AG08396 (cell line): ENCODE data around the gene FCHO2.

ENCODE experiments used
- DNase-seq: peaks from one replicate; pipeline ENCODE4 v3.0.0; 2012; ENCODE audit warnings: low spot score, mixed read lengths

The FCHO2 gene

GRCh38 chr5:73135429-73136054, 179.7 kb downstream of the FCHO2 start:
- DNase-seq: peak; percentile 39

- DNase-seq: no peak
Measured at GRCh38 chr5:73136055-73136562, 180.3 kb downstream of the FCHO2 start.

- DNase-seq: no peak
Measured at GRCh38 chr5:73137563-73138530, 182.0 kb downstream of the FCHO2 start.

- no peak for DNase-seq
Measured at GRCh38 chr5:73139485-73139884, 183.6 kb downstream of the FCHO2 start.
